ENCODE measurements around the gene ENPP7. TPM values are rescaled to one million over a fixed set of nuclear protein-coding genes. Genes with fewer than 3 reads are reported as not detected.

The ENPP7 gene
- total and polyA plus RNA-seq, 2 donors from 2014 or later: 0.94 to 3.7 TPM

DNA sequence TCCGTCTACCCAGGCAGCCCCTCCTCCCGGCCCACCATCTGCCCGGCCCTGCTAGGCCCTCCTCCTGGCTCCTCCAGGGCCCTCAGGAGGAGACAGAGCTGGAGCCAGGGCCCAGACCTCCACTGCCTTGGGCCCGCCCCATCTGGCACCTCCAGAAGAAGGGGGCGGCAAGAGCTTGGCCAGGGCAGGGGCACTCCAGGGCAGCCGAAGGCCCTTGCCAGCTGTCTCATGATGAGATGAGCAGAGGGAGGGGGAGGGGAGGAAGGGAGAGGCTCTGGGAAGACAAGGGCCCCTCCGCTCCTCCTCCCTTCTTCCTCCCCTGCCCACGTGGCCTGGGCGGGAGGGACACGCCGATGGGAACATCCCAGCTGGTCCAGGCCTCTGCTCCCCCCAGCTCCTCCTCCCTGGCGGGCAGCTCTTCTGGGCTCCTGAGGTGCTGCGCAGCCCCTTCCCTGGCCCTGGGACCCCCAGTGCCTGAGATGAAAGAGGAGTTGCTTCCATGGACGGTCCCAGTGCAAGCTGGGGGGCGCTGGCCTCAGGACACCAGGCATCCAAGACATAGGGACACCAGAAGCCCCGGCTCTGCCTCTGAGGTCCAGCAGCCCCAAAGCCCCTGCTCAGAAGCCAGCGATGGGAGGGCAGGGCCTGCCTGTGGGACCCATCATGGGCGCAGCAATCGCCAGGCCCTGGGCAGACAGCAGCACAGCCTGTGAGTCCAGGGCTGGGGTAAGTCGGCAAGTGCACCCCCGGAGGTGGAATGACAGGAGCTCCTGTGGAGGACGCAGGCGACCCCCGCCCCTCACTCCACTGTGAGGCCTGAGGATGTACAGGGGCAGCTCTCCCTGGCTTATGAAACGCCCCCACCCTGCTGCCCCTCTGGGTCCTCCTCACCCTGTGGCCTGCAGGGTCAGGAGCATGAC, 23.6 kb upstream of the ENPP7 start:
- FAIRE-seq: no peak
- intact Hi-C loops (cut with DNase I): no loop called here
- H3K36me3 ChIP-seq (ENCODE audit: control insufficient read depth in 2 of 3, insufficient read depth in 3 of 3, low read length in 3 of 3): no peaks in the 10 kb centered on the region
- no peak overlapping the region for H3K27ac ChIP-seq (ENCODE audit: low read depth in 2 of 2, low read length in 2 of 2)
- H3K9me3 ChIP-seq (ENCODE audit: control insufficient read depth in 2 of 3, insufficient read depth in 1 of 3, low read length in 3 of 3): no peaks in the 10 kb centered on the region
- no peaks in the 10 kb centered on the region for H3K27me3 ChIP-seq (ENCODE audit: control insufficient read depth, insufficient read depth, low read length)
- TF ChIP-seq, protein P1, sequence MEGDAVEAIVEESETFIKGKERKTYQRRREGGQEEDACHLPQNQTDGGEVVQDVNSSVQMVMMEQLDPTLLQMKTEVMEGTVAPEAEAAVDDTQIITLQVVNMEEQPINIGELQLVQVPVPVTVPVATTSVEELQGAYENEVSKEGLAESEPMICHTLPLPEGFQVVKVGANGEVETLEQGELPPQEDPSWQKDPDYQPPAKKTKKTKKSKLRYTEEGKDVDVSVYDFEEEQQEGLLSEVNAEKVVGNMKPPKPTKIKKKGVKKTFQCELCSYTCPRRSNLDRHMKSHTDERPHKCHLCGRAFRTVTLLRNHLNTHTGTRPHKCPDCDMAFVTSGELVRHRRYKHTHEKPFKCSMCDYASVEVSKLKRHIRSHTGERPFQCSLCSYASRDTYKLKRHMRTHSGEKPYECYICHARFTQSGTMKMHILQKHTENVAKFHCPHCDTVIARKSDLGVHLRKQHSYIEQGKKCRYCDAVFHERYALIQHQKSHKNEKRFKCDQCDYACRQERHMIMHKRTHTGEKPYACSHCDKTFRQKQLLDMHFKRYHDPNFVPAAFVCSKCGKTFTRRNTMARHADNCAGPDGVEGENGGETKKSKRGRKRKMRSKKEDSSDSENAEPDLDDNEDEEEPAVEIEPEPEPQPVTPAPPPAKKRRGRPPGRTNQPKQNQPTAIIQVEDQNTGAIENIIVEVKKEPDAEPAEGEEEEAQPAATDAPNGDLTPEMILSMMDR (IDR thresholded peaks at IDR 0.05; ENCODE audit: borderline replicate concordance, extremely low read depth, insufficient read depth): no peak
- H3K4me3 ChIP-seq (ENCODE audit: low read length in 3 of 3): no peak overlapping the region
- H3K4me1 ChIP-seq (ENCODE audit: control insufficient read depth in 2 of 3, insufficient read depth in 2 of 3, low read depth in 1 of 3, low read length in 3 of 3): no peaks in the 10 kb centered on the region
- no peak overlapping the region for H3K9ac ChIP-seq (ENCODE audit: low read length in 3 of 3)
- DNase-seq: peak in 4 of 5 donors; percentile 52 to 80 (median 69)

DNA sequence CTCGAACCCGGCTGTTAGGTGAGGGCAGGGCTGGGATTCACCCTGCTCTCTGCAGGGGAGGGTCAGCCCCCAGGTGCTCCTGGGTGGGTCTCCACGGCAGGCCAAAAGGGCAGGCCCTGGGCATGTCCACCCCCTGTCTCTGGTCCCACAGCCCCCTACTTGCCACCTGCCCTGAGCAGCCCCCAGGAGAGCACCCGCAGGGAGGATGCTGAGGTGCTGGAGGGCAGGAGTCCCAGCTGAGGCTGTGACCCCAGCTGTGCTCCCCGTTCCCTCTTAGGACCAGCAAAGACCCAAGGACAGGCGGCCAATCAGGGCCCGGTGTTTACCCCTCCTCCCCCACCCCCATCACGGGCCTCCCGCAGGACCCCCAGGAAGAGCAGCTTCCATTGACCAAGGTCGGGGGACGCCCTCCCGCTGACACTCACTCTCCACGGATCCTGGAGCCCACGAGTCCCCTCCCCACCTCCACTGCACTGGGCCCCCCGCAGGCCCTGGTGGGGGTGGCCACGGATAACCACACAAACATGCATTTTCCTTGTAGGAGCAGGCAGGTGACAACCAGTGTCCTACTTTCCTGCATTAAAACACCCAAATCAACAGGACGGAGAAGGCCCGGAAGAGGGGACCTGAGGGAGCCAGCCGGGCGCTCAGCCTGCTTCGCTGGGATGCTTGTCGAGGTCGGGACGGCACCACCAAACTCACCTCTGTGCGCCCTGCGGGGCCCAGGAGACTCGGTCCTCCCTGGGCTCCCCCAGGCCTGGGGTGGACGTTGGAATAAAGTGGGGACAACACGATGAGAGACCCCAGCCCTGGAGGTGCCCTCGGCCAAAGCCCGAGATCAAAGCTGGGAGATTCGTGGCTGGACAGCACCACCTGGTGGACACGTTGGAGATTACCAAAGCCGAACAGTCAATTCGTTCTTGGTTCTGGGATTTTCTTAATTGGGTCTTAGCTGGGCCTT, 22.5 kb upstream of the ENPP7 start:
- no peaks in the 10 kb centered on the region for H3K9me3 ChIP-seq (ENCODE audit: control insufficient read depth in 2 of 3, insufficient read depth in 1 of 3, low read length in 3 of 3)
- peak in 3 of 5 donors; percentile 65 to 66 (median 66) for DNase-seq
- no peaks in the 10 kb centered on the region for H3K4me1 ChIP-seq (ENCODE audit: control insufficient read depth in 2 of 3, insufficient read depth in 2 of 3, low read depth in 1 of 3, low read length in 3 of 3)
- TF ChIP-seq, protein P1 (IDR thresholded peaks at IDR 0.05; ENCODE audit: borderline replicate concordance, extremely low read depth, insufficient read depth): peak; percentile 78
- no peak overlapping the region for H3K27ac ChIP-seq (ENCODE audit: low read depth in 2 of 2, low read length in 2 of 2)
- H3K4me3 ChIP-seq (ENCODE audit: low read length in 3 of 3): no peak overlapping the region
- no peak overlapping the region for H3K9ac ChIP-seq (ENCODE audit: low read length in 3 of 3)
- FAIRE-seq: no peak
- no peaks in the 10 kb centered on the region for H3K27me3 ChIP-seq (ENCODE audit: control insufficient read depth, insufficient read depth, low read length)
- no peaks in the 10 kb centered on the region for H3K36me3 ChIP-seq (ENCODE audit: control insufficient read depth in 2 of 3, insufficient read depth in 3 of 3, low read length in 3 of 3)
- intact Hi-C loops (cut with DNase I): no loop called here

DNA sequence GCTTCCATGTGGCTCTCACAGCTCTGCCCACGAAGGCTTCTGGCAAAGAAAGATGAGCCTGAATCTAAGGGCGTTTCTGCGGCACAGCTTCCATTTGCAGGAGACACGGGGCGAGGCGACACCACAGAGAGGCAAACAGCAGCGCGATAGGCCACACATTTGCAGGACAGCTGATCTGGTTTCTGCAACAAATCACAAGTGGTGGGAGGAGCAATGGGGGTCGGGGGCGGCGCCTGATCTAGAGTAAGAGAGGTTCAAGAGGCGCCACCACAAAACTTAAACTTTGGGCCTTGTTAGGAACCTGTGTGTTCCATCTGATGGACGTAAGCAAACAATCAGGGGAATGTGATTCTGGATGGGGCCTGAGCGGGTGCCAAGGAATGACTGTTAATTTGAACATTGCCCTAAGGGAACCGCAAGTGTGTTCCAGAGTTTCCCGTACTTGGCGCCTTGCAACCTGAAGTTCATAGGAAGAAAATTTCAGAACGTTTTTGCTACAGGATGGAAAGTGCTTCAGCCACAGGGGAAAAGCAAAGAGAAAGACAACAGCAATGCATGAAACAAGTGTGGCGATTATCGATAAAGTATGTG, 18.9 kb upstream of the ENPP7 start:
- DNase-seq (no peak), FAIRE-seq (no peak)
- intact Hi-C loops (cut with DNase I): no loop called here
- TF ChIP-seq, protein P1 (IDR thresholded peaks at IDR 0.05; ENCODE audit: borderline replicate concordance, extremely low read depth, insufficient read depth): no peak
- no peak overlapping the region for H3K27ac ChIP-seq (ENCODE audit: low read depth in 2 of 2, low read length in 2 of 2)
- peaks cover 0 to 4% (median 0%) of the 10 kb centered on the region in 3 donors for H3K4me1 ChIP-seq (ENCODE audit: control insufficient read depth in 2 of 3, insufficient read depth in 2 of 3, low read depth in 1 of 3, low read length in 3 of 3)
- H3K9ac ChIP-seq (ENCODE audit: low read length in 3 of 3): no peak overlapping the region
- no peak overlapping the region for H3K4me3 ChIP-seq (ENCODE audit: low read length in 3 of 3)
- H3K36me3 ChIP-seq (ENCODE audit: control insufficient read depth in 2 of 3, insufficient read depth in 3 of 3, low read length in 3 of 3): no peaks in the 10 kb centered on the region
- H3K27me3 ChIP-seq (ENCODE audit: control insufficient read depth, insufficient read depth, low read length): no peaks in the 10 kb centered on the region
- no peaks in the 10 kb centered on the region for H3K9me3 ChIP-seq (ENCODE audit: control insufficient read depth in 2 of 3, insufficient read depth in 1 of 3, low read length in 3 of 3)
